Measurements from ENCODE around the gene NIPAL3.

GRCh38 chr1:24503870-24504523 lies 88.4 kb downstream of the NIPAL3 start:
- no peak for TF ChIP-seq POLR2AphosphoS5 (IDR thresholded peaks at IDR 0.05)
- TF ChIP-seq POLR2A (IDR thresholded peaks at IDR 0.05), result no peak
- no peak for TF ChIP-seq CTCF (IDR thresholded peaks at IDR 0.05)
- TF ChIP-seq EP300 (IDR thresholded peaks at IDR 0.05), result no peak

Measured in gastroesophageal sphincter (tissue), 3 donors.